ENCODE data around the gene CCNB1. TPM values are rescaled to one million over a fixed set of nuclear protein-coding genes. Genes with fewer than 3 reads are reported as not detected.

CCNB1 gene
- total RNA-seq, 1 donor from 2014 or later, result 29.6 TPM

- DNase-seq, result no peak
- TF ChIP-seq CTCF (IDR thresholded peaks at IDR 0.05; ENCODE audit: partially characterized antibody, unreplicated experiment), result no peak
- no peaks in the 10 kb centered on the region for H3K9me3 Mint-ChIP-seq (ENCODE audit: unreplicated experiment)
- no peak overlapping the region for H3K4me3 Mint-ChIP-seq (ENCODE audit: unreplicated experiment)
- peaks cover 2% of the 10 kb centered on the region for H3K27me3 Mint-ChIP-seq (ENCODE audit: unreplicated experiment)
- H3K36me3 Mint-ChIP-seq (ENCODE audit: unreplicated experiment), result no peaks in the 10 kb centered on the region
- H3K27ac Mint-ChIP-seq (ENCODE audit: unreplicated experiment), result no peak overlapping the region
- H3K4me1 Mint-ChIP-seq (ENCODE audit: low read depth, unreplicated experiment), result no peaks in the 10 kb centered on the region
Observed at GRCh38 chr5:69148981-69149675, 17.8 kb upstream of the CCNB1 start.

GRCh38 chr5:69149676-69150010 is 17.3 kb upstream of the CCNB1 start:
- no peak for DNase-seq
- Mint-ChIP-seq H3K4me3 (ENCODE audit: unreplicated experiment) (no peak overlapping the region), H3K27me3 (ENCODE audit: unreplicated experiment) (peaks cover 2% of the 10 kb centered on the region), H3K27ac (ENCODE audit: unreplicated experiment) (no peak overlapping the region), H3K9me3 (ENCODE audit: unreplicated experiment) (no peaks in the 10 kb centered on the region), H3K36me3 (ENCODE audit: unreplicated experiment) (no peaks in the 10 kb centered on the region), H3K4me1 (ENCODE audit: low read depth, unreplicated experiment) (no peaks in the 10 kb centered on the region)
- TF ChIP-seq CTCF (IDR thresholded peaks at IDR 0.05; ENCODE audit: partially characterized antibody, unreplicated experiment), result no peak

GRCh38 chr5:69152731-69153130 is 14.2 kb upstream of the CCNB1 start:
- Mint-ChIP-seq H3K4me3 (ENCODE audit: unreplicated experiment) (no peak overlapping the region), H3K27me3 (ENCODE audit: unreplicated experiment) (peaks cover 2% of the 10 kb centered on the region), H3K4me1 (ENCODE audit: low read depth, unreplicated experiment) (no peaks in the 10 kb centered on the region), H3K36me3 (ENCODE audit: unreplicated experiment) (no peaks in the 10 kb centered on the region), H3K27ac (ENCODE audit: unreplicated experiment) (no peak overlapping the region), H3K9me3 (ENCODE audit: unreplicated experiment) (no peaks in the 10 kb centered on the region)
- no peak for DNase-seq
- TF ChIP-seq CTCF (IDR thresholded peaks at IDR 0.05; ENCODE audit: partially characterized antibody, unreplicated experiment), result no peak

GRCh38 chr5:69156456-69156855 is 10.5 kb upstream of the CCNB1 start:
- Mint-ChIP-seq H3K4me3 (ENCODE audit: unreplicated experiment) (no peak overlapping the region), H3K4me1 (ENCODE audit: low read depth, unreplicated experiment) (no peaks in the 10 kb centered on the region), H3K27me3 (ENCODE audit: unreplicated experiment) (peaks cover 2% of the 10 kb centered on the region), H3K36me3 (ENCODE audit: unreplicated experiment) (no peaks in the 10 kb centered on the region), H3K27ac (ENCODE audit: unreplicated experiment) (no peak overlapping the region), H3K9me3 (ENCODE audit: unreplicated experiment) (no peaks in the 10 kb centered on the region)
- no peak for TF ChIP-seq CTCF (IDR thresholded peaks at IDR 0.05; ENCODE audit: partially characterized antibody, unreplicated experiment)
- no peak for DNase-seq

- DNase-seq, result no peak
- Mint-ChIP-seq H3K4me3 (ENCODE audit: unreplicated experiment) (no peak overlapping the region), H3K36me3 (ENCODE audit: unreplicated experiment) (no peaks in the 10 kb centered on the region), H3K27ac (ENCODE audit: unreplicated experiment) (no peak overlapping the region), H3K27me3 (ENCODE audit: unreplicated experiment) (peaks cover 2% of the 10 kb centered on the region), H3K4me1 (ENCODE audit: low read depth, unreplicated experiment) (no peaks in the 10 kb centered on the region), H3K9me3 (ENCODE audit: unreplicated experiment) (no peaks in the 10 kb centered on the region)
- no peak for TF ChIP-seq CTCF (IDR thresholded peaks at IDR 0.05; ENCODE audit: partially characterized antibody, unreplicated experiment)
Observed at GRCh38 chr5:69158039-69158438, 8.9 kb upstream of the CCNB1 start.

Measured in glutamatergic neuron (in vitro differentiated cells).